ENCODE measurements around the gene ANO10.
"Not testable (repeated sequence)": the region's sequence is repeated elsewhere in the genome, so short reads cannot be mapped to it uniquely, and the experiment has no call there.

The ANO10 gene

GRCh38 chr3:43364494-43364893 is 257.3 kb downstream of the ANO10 start:
- no peak for DNase-seq (ENCODE audit: low spot score)
- no peak overlapping the region for H3K27ac ChIP-seq
- POLR2A ChIA-PET (ENCODE audit: low non-redundant PET) = no interaction called here
- no peak for TF ChIP-seq CTCF (conservative IDR thresholded peaks at IDR 0.05; ENCODE audit: low read depth)
- CTCF ChIA-PET = no interaction called here

DNA sequence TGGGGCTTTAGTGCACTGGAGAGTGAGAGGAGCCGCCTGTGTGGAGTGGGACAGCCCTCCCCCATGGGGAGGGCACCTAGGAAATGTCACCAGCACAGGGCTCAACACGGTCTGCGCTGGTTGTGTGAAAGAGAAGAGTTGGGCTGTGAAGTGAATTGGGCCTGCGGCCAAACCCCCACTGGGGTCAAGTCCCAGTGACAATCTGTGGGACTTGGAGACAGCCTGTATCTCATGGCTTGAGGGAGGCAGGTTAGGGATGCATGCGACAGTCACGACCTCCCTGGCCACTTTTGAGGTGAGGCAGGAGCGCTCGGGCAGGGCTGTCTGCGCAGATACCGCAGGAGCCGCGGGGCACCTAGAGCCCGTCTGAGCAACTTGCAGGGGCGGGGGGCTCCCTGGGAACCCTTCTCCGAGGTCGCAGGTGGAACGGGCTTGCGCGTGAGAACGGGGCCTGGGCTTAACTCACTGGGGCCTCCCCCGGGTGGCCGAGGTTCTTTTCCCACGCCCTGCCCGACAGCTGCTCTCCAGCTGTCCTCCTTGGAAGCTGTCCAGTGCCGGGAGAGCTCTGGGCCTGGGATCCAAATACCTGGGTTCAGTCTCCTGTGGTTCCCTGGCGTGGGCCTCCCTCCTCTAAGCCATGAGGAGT is 258.1 kb downstream of the ANO10 start:
- no peak for TF ChIP-seq CTCF (conservative IDR thresholded peaks at IDR 0.05; ENCODE audit: low read depth)
- CTCF ChIA-PET = interaction anchor here (0.7 kb wide), 1 partner anchor 39 kb away, joined by 4 read pairs; no protein-coding TSS in a partner anchor
- no peak for DNase-seq (ENCODE audit: low spot score)
- POLR2A ChIA-PET (ENCODE audit: low non-redundant PET) = no interaction called here
- no peak overlapping the region for H3K27ac ChIP-seq

- H3K27ac ChIP-seq = no peak overlapping the region
- no peak for DNase-seq (ENCODE audit: low spot score)
- ChIA-PET CTCF (interaction anchor here (0.7 kb wide), 1 partner anchor 39 kb away, joined by 4 read pairs; no protein-coding TSS in a partner anchor), POLR2A (ENCODE audit: low non-redundant PET) (no interaction called here)
- no peak for TF ChIP-seq CTCF (conservative IDR thresholded peaks at IDR 0.05; ENCODE audit: low read depth)
Observed at GRCh38 chr3:43362961-43363360, 258.9 kb downstream of the ANO10 start.

DNA sequence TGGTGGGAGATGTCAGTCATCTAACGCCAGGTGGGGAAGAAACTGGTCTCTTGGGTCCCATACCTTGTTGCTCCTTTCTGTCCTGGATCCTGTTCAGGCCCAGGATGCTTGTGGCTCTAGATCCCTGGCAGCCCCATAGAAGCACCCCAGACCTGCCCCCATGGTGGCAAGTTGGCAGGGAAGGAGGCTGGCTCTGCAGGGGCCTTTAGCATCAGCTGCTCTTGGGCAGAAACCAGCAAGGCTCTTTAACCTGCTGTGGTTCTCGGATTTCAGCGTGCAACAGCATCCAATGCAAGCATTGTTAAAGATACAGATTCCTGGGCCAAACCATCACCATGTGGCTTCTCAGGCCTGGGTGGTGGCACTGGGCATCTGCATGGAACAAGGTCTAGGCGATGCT is 259.6 kb downstream of the ANO10 start:
- POLR2A ChIA-PET (ENCODE audit: low non-redundant PET) = no interaction called here
- DNase-seq (ENCODE audit: low spot score) = no peak
- no peak overlapping the region for H3K27ac ChIP-seq
- TF ChIP-seq CTCF (conservative IDR thresholded peaks at IDR 0.05; ENCODE audit: low read depth) = no peak
- CTCF ChIA-PET = no interaction called here

- POLR2A ChIA-PET (ENCODE audit: low non-redundant PET) = no interaction called here
- no peak for TF ChIP-seq CTCF (conservative IDR thresholded peaks at IDR 0.05; ENCODE audit: low read depth)
- no peak overlapping the region for H3K27ac ChIP-seq
- DNase-seq (ENCODE audit: low spot score) = no peak
- CTCF ChIA-PET = no interaction called here
Observed at GRCh38 chr3:43361077-43361476, 260.7 kb downstream of the ANO10 start.

GRCh38 chr3:43356033-43356432 is 265.8 kb downstream of the ANO10 start:
- DNase-seq (ENCODE audit: low spot score); CTCF ChIA-PET; H3K27ac ChIP-seq; POLR2A ChIA-PET (ENCODE audit: low non-redundant PET): not testable (repeated sequence)

GRCh38 chr3:43353923-43354670 is 267.7 kb downstream of the ANO10 start:
- ChIA-PET CTCF (no interaction called here), POLR2A (ENCODE audit: low non-redundant PET) (no interaction called here)
- no peak for DNase-seq (ENCODE audit: low spot score)
- no peak overlapping the region for H3K27ac ChIP-seq
- no peak for TF ChIP-seq CTCF (conservative IDR thresholded peaks at IDR 0.05; ENCODE audit: low read depth)
